GM19023 (cell line): ENCODE data around the gene TRIM7.
"Not testable (repeated sequence)": the region's sequence is repeated elsewhere in the genome, so short reads cannot be mapped to it uniquely, and the experiment has no call there.

ENCODE experiments used
- ATAC-seq: cut with Tn5 transposase; IDR thresholded peaks from one replicate; pipeline ENCODE4 v1.9.1; 2021; ENCODE audit warnings: mild to moderate bottlenecking, moderate library complexity; ENCODE audit not compliant: unreplicated experiment

The TRIM7 gene

GRCh38 chr5:181214249-181214648 lies 9.3 kb upstream of the TRIM7 start:
- ATAC-seq: not testable (repeated sequence)

GRCh38 chr5:181212934-181213333 lies 7.9 kb upstream of the TRIM7 start:
- ATAC-seq: no peak

GRCh38 chr5:181212080-181212479 lies 7.1 kb upstream of the TRIM7 start:
- ATAC-seq: no peak

- no peak for ATAC-seq
These were observed 6.2 kb upstream of the TRIM7 start for GRCh38 chr5:181211208-181211607.

- ATAC-seq: not testable (repeated sequence)
These were observed 5.7 kb upstream of the TRIM7 start for GRCh38 chr5:181210698-181211097.

GRCh38 chr5:181210148-181210547 lies 5.2 kb upstream of the TRIM7 start:
- not testable (repeated sequence) for ATAC-seq

- ATAC-seq: not testable (repeated sequence)
These were observed 4.0 kb upstream of the TRIM7 start for GRCh38 chr5:181209006-181209405.

- ATAC-seq: no peak
These were observed 2.9 kb upstream of the TRIM7 start for GRCh38 chr5:181207960-181208253.

- ATAC-seq: peak; percentile 32
These were observed 2.4 kb upstream of the TRIM7 start for GRCh38 chr5:181207214-181207959.

GRCh38 chr5:181205761-181206649 lies 1.0 kb upstream of the TRIM7 start:
- no peak for ATAC-seq

GRCh38 chr5:181204113-181204825 lies 727 bp downstream of the TRIM7 start:
- no peak for ATAC-seq

GRCh38 chr5:181203777-181204112 lies 1.3 kb downstream of the TRIM7 start:
- no peak for ATAC-seq

- no peak for ATAC-seq
These were observed 1.8 kb downstream of the TRIM7 start for GRCh38 chr5:181203093-181203711.

GRCh38 chr5:181200816-181201215 lies 4.2 kb downstream of the TRIM7 start:
- no peak for ATAC-seq

- ATAC-seq: no peak
These were observed 4.9 kb downstream of the TRIM7 start for GRCh38 chr5:181199881-181200638.

GRCh38 chr5:181198905-181199519 lies 6.0 kb downstream of the TRIM7 start:
- peak; percentile 58 for ATAC-seq

GRCh38 chr5:181198106-181198685 lies 6.8 kb downstream of the TRIM7 start:
- ATAC-seq: no peak

GRCh38 chr5:181197326-181197951 lies 7.6 kb downstream of the TRIM7 start:
- no peak for ATAC-seq

- ATAC-seq: no peak
These were observed 9.7 kb downstream of the TRIM7 start for GRCh38 chr5:181195249-181195761.
